ENCODE results near the gene BICC1. TPM values are rescaled to one million over a fixed set of nuclear protein-coding genes. Genes with fewer than 3 reads are reported as not detected.
A peak's percentile ranks its signal among the peaks of the same experiment; 100 is the strongest.

Gene BICC1
- total RNA-seq, 1 donor from 2014 or later, result 0.41 TPM

- H4K20me1 ChIP-seq (ENCODE audit: low read depth), result no peaks in the 10 kb centered on the region
- H3K9ac ChIP-seq, result no peak overlapping the region
- no peaks in the 10 kb centered on the region for H3K79me2 ChIP-seq (ENCODE audit: low read depth)
- no peak overlapping the region for H3K27ac Mint-ChIP-seq
- no peak overlapping the region for H3K27ac ChIP-seq
- H3K4me1 ChIP-seq, result peaks cover 8% of the 10 kb centered on the region
- H3K4me3 ChIP-seq, result no peak overlapping the region
- DNase-seq (ENCODE audit: low spot score), result peak; percentile 23
- no peaks in the 10 kb centered on the region for H3K9me3 Mint-ChIP-seq
- TF ChIP-seq EZH2 (IDR thresholded peaks at IDR 0.05), result no peak
- no peak for TF ChIP-seq EZH2phosphoT487 (IDR thresholded peaks at IDR 0.05)
- no peak overlapping the region for H3K4me2 ChIP-seq
- H3K27me3 ChIP-seq, result no peaks in the 10 kb centered on the region
- no peak overlapping the region for H3K4me3 Mint-ChIP-seq
- no peaks in the 10 kb centered on the region for H3K9me3 ChIP-seq (ENCODE audit: low read depth)
- H3K36me3 Mint-ChIP-seq, result no peaks in the 10 kb centered on the region
- H3K4me1 Mint-ChIP-seq, result peaks cover 9% of the 10 kb centered on the region
- no peaks in the 10 kb centered on the region for H3F3A ChIP-seq (ENCODE audit: low read depth)
- H3K36me3 ChIP-seq, result no peaks in the 10 kb centered on the region
- H2AFZ ChIP-seq (replicated peaks), result no peak overlapping the region
- H3K27me3 Mint-ChIP-seq (ENCODE audit: insufficient read depth, low read depth), result no peaks in the 10 kb centered on the region
These were observed 321.3 kb downstream of the BICC1 start for GRCh38 chr10:58833771-58834561.

GRCh38 chr10:58836176-58836700 is 323.6 kb downstream of the BICC1 start:
- Histone ChIP-seq H3K4me2 (no peak overlapping the region), H3K9ac (no peak overlapping the region), H2AFZ (replicated peaks) (no peak overlapping the region), H3K4me3 (no peak overlapping the region), H3K4me1 (peaks cover 8% of the 10 kb centered on the region), H3K9me3 (ENCODE audit: low read depth) (no peaks in the 10 kb centered on the region), H3K27ac (no peak overlapping the region), H3F3A (ENCODE audit: low read depth) (no peaks in the 10 kb centered on the region), H3K79me2 (ENCODE audit: low read depth) (no peaks in the 10 kb centered on the region), H3K27me3 (no peaks in the 10 kb centered on the region), H3K36me3 (no peaks in the 10 kb centered on the region), H4K20me1 (ENCODE audit: low read depth) (no peaks in the 10 kb centered on the region)
- DNase-seq (ENCODE audit: low spot score), result no peak
- Mint-ChIP-seq H3K36me3 (no peaks in the 10 kb centered on the region), H3K27me3 (ENCODE audit: insufficient read depth, low read depth) (peaks cover 2% of the 10 kb centered on the region), H3K9me3 (no peaks in the 10 kb centered on the region), H3K4me3 (no peak overlapping the region), H3K27ac (no peak overlapping the region), H3K4me1 (peaks cover 9% of the 10 kb centered on the region)
- TF ChIP-seq CTCF (IDR thresholded peaks at IDR 0.05), result no peak
- no peak for TF ChIP-seq EZH2phosphoT487 (IDR thresholded peaks at IDR 0.05)

- H3K27ac Mint-ChIP-seq, result no peak overlapping the region
These were observed 324.4 kb downstream of the BICC1 start for GRCh38 chr10:58836991-58837575.

More at GRCh38 chr10:58836991-58837575, 324.4 kb downstream of the BICC1 start:
- Mint-ChIP-seq H3K4me1 (peaks cover 7% of the 10 kb centered on the region), H3K4me3 (no peak overlapping the region), H3K27me3 (ENCODE audit: insufficient read depth, low read depth) (peaks cover 2% of the 10 kb centered on the region), H3K36me3 (no peaks in the 10 kb centered on the region), H3K9me3 (no peaks in the 10 kb centered on the region)
- H3K79me2 ChIP-seq (ENCODE audit: low read depth), result no peaks in the 10 kb centered on the region
- no peaks in the 10 kb centered on the region for H3K9me3 ChIP-seq (ENCODE audit: low read depth)
- DNase-seq (ENCODE audit: low spot score), result no peak
- no peaks in the 10 kb centered on the region for H3K36me3 ChIP-seq
- H3K27me3 ChIP-seq, result no peaks in the 10 kb centered on the region
- H3K4me2 ChIP-seq, result no peak overlapping the region
- H3K27ac ChIP-seq, result no peak overlapping the region
- no peak overlapping the region for H2AFZ ChIP-seq (replicated peaks)
- H3K4me3 ChIP-seq, result no peak overlapping the region
- peaks cover 8% of the 10 kb centered on the region for H3K4me1 ChIP-seq
- H3K9ac ChIP-seq, result no peak overlapping the region
- no peaks in the 10 kb centered on the region for H3F3A ChIP-seq (ENCODE audit: low read depth)
- no peaks in the 10 kb centered on the region for H4K20me1 ChIP-seq (ENCODE audit: low read depth)
- TF ChIP-seq EZH2phosphoT487 (IDR thresholded peaks at IDR 0.05), result no peak
- TF ChIP-seq CTCF (IDR thresholded peaks at IDR 0.05), result no peak
- TF ChIP-seq EZH2 (IDR thresholded peaks at IDR 0.05), result no peak
